Vagina (tissue), 2 donors: ENCODE results near the gene GJA10. TPM values are rescaled to one million over a fixed set of nuclear protein-coding genes. Genes with fewer than 3 reads are reported as not detected.
"Not testable (repeated sequence)": the region's sequence is repeated elsewhere in the genome, so short reads cannot be mapped to it uniquely, and the experiment has no call there.

Source experiments
- DNase-seq, 2 donors: peaks; one replicate each; pipeline ENCODE4 v3.0.0-alpha.2; 2017; ENCODE audit errors: extremely low spot score in 2 of 2
- H3K27ac ChIP-seq: fragments of 200-600 bp; sonication (generic); one replicate; pipeline ENCODE4 v1.5.1; 2019
- H3K27me3 ChIP-seq: fragments of 200-600 bp; sonication (generic); one replicate; pipeline ENCODE4 v1.5.1; 2019
- H3K36me3 ChIP-seq, 2 donors: fragments of 200-600 bp; sonication (generic); one replicate each; pipeline ENCODE4 v1.5.1; 2017 to 2019
- H3K4me1 ChIP-seq: fragments of 200-600 bp; sonication (generic); one replicate; pipeline ENCODE4 v1.5.1; 2019
- H3K4me3 ChIP-seq, 2 donors: fragments of 200-600 bp; sonication (generic); 1 replicate in 1 of 2; 2 replicates in 1 of 2; pipeline ENCODE4 v1.5.1; 2016 to 2019
- H3K9me3 ChIP-seq: fragments of 200-600 bp; sonication (generic); one replicate; pipeline ENCODE4 v1.5.1; 2019
- CTCF ChIP-seq, 3 experiments: fragments of 450-650 bp in 2 of 3; fragments of 200-600 bp in 1 of 3; sonication (generic) in 1 of 3; IDR thresholded peaks; one replicate each; pipeline ENCODE4 v1.5.1; 2017 to 2019; ENCODE audit warnings: antibody characterized with exemption in 3 of 3, mild to moderate bottlenecking in 2 of 3, moderate library complexity in 2 of 3
- POLR2A ChIP-seq, 2 donors: fragments of 450-650 bp; IDR thresholded peaks; one replicate each; pipeline ENCODE4 v1.6.1; 2017; ENCODE audit warnings: antibody characterized with exemption in 2 of 2, mild to moderate bottlenecking in 2 of 2, moderate library complexity in 2 of 2
- POLR2AphosphoS5 ChIP-seq, 2 donors: sonication (generic); formaldehyde crosslinking; IDR thresholded peaks; one replicate each; pipeline ENCODE4 v1.9.0; 2017; ENCODE audit warnings: antibody characterized with exemption in 2 of 2, mild to moderate bottlenecking in 2 of 2, low read depth in 1 of 2; ENCODE audit not compliant: insufficient read depth in 1 of 2
- intact Hi-C: fragments of 100-400 bp; cut with DNase I; formaldehyde crosslinking; loops from one replicate; pipeline ENCODE4 v1.15.1; 2023
- total RNA-seq: library from RNA; depleted of rRNA; stranded (reverse); fragments of >200 nt; gene quantifications from one replicate; pipeline ENCODE4 v1.2.3, GENCODE V29; 2016

Gene GJA10
- total RNA-seq, 1 donor from 2014 or later: not detected

- Histone ChIP-seq H3K27me3 (peaks cover 3% of the 10 kb centered on the region), H3K4me1 (no peaks in the 10 kb centered on the region), H3K4me3 (no peak overlapping the region), H3K27ac (no peak overlapping the region), H3K36me3 (no peaks in the 10 kb centered on the region), H3K9me3 (no peaks in the 10 kb centered on the region)
- no peak for DNase-seq
- intact Hi-C loops: no loop called here
- TF ChIP-seq POLR2A (IDR thresholded peaks at IDR 0.05): no peak
- no peak for TF ChIP-seq POLR2AphosphoS5 (IDR thresholded peaks at IDR 0.05; ENCODE audit: insufficient read depth in 1 of 2, low read depth in 1 of 2)
- no peak for TF ChIP-seq CTCF (IDR thresholded peaks at IDR 0.05)
Observed at GRCh38 chr6:89886378-89887120, 7.7 kb upstream of the GJA10 start.

- no peak for TF ChIP-seq POLR2AphosphoS5 (IDR thresholded peaks at IDR 0.05; ENCODE audit: insufficient read depth in 1 of 2, low read depth in 1 of 2)
- TF ChIP-seq CTCF (IDR thresholded peaks at IDR 0.05): no peak
- TF ChIP-seq POLR2A (IDR thresholded peaks at IDR 0.05): no peak
- H3K27me3 ChIP-seq: peaks cover 3% of the 10 kb centered on the region
- no peak overlapping the region for H3K27ac ChIP-seq
- intact Hi-C loops: no loop called here
- H3K4me1 ChIP-seq: no peaks in the 10 kb centered on the region
- no peaks in the 10 kb centered on the region for H3K9me3 ChIP-seq
- no peak for DNase-seq
- H3K36me3 ChIP-seq: no peaks in the 10 kb centered on the region
- H3K4me3 ChIP-seq: no peak overlapping the region
Observed at GRCh38 chr6:89887452-89888137, 6.7 kb upstream of the GJA10 start.

- Histone ChIP-seq H3K4me3 (no peak overlapping the region), H3K9me3 (no peaks in the 10 kb centered on the region), H3K36me3 (no peaks in the 10 kb centered on the region), H3K4me1 (no peaks in the 10 kb centered on the region), H3K27me3 (peaks cover 3% of the 10 kb centered on the region), H3K27ac (no peak overlapping the region)
- TF ChIP-seq CTCF (IDR thresholded peaks at IDR 0.05): no peak
- intact Hi-C loops: no loop called here
- DNase-seq: no peak
Observed at GRCh38 chr6:89888138-89888514, 6.1 kb upstream of the GJA10 start.

- TF ChIP-seq CTCF (IDR thresholded peaks at IDR 0.05): no peak
- TF ChIP-seq POLR2AphosphoS5 (IDR thresholded peaks at IDR 0.05; ENCODE audit: insufficient read depth in 1 of 2, low read depth in 1 of 2): no peak
- no peak for TF ChIP-seq POLR2A (IDR thresholded peaks at IDR 0.05)
- peaks cover 3% of the 10 kb centered on the region for H3K27me3 ChIP-seq
- intact Hi-C loops: no loop called here
- no peak overlapping the region for H3K27ac ChIP-seq
- no peaks in the 10 kb centered on the region for H3K9me3 ChIP-seq
- no peak for DNase-seq
- no peaks in the 10 kb centered on the region for H3K4me1 ChIP-seq
- H3K36me3 ChIP-seq: no peaks in the 10 kb centered on the region
- H3K4me3 ChIP-seq: no peak overlapping the region
Observed at GRCh38 chr6:89888871-89889270, 5.4 kb upstream of the GJA10 start.

GRCh38 chr6:89890845-89891528 lies 3.3 kb upstream of the GJA10 start:
- H3K4me3 ChIP-seq, H3K4me1 ChIP-seq, H3K36me3 ChIP-seq, DNase-seq, H3K9me3 ChIP-seq, H3K27me3 ChIP-seq, H3K27ac ChIP-seq, intact Hi-C loops: not testable (repeated sequence)

GRCh38 chr6:89892577-89892976 lies 1.7 kb upstream of the GJA10 start:
- H3K36me3 ChIP-seq, H3K4me1 ChIP-seq, DNase-seq, H3K27ac ChIP-seq, H3K4me3 ChIP-seq, H3K27me3 ChIP-seq, H3K9me3 ChIP-seq, intact Hi-C loops: not testable (repeated sequence)
